GM15510 (cell line): Measurements from ENCODE around the gene MAGI2.

Source experiments
- POLR2A ChIP-seq: IDR thresholded peaks from 3 replicates; pipeline ENCODE4 v1.6.1; 2011; ENCODE audit warnings: borderline replicate concordance; ENCODE audit not compliant: insufficient read length; ENCODE audit errors: extremely low read depth

MAGI2 gene

DNA sequence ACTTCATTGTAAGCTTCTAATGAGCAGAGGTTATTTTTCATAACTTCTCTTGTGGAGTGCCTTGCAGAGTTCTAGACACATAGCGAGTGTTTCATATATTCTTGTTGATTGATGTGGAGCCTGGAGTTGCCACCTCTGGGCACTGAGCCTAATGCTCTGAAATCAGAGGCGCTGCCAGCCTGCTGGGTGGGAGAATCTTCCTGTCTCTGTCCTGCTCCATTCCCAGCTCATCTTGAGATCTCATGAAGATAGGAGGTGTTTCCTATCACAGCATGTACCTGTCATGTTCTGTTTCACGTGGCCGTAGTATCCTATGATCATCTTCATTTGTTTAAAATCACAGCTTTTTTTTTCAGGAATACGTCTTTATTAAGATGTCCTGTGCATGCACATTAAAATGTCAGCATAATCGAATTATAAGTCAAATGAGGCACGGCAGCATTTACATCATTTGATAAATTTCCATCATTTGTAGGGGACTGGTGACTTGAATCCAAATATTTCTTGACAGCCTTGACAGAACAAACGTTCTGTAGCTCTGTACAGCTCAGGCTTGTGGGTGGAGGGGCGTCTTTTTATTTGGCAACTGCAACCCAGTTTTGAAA lies 1261.9 kb downstream of the MAGI2 start:
- TF ChIP-seq POLR2A, result no peak

DNA sequence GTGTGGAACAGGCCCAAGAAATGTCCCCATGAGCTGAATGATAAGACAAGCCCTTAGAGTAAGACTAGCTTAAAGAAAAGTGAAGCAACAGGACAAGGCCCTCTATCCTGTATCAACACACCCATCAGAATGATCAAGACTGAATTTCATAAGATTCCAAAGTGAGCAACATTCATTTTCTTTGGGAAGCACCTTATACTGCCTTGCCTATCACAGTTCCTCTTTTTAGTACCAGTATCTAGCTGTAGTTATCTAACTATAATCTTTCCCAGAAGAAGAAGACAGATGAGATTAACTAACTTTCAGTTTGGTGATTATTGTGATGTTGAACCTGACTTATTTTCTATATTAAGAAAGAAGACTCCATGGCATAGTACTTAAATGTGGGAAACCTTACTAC lies 1263.7 kb downstream of the MAGI2 start:
- TF ChIP-seq POLR2A, result no peak

DNA sequence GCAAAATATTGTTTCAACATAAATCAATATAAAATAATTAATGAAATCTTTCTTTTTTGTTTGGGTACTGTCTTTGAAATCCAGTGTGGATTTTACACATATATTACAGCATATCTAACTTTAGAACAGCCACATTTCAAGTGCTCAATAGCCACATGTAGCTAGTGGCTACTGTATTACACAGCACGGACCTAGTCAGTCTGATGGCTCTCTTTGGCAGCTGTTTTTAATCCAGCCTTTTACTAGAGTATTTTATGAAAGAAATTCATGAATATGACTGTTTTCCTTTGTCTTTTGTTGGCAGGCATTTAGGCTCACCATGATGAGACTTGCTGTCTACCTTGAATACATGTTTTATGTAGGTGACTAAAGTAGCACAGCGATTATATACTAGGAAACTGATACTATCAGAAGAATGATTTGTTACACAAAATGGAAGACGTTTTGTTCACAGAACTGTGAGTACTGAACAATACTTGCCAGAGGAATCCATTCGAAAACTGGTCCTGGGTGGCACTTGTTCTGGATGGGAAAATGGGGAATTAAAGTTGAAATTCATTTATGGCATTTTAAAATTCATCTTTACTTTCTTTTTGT lies 1268.2 kb downstream of the MAGI2 start:
- TF ChIP-seq POLR2A, result no peak

DNA sequence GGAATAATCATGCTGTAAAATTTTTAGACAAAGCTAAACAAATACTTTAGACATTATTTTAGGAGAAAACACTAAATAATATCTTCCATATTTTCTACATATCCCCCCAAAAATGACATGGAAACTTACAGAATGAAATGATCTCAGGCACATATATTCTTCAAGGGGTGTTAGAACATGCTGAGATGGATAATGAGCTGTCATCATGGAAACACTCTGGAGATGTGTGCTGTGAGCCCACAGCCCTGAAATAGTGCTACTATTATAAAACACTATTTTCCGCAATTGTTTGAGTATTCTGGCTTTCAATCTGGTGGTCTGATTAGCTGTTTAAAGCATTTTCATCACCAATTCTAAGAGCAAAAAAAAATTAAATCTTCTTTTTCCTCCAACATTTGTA lies 1269.2 kb downstream of the MAGI2 start:
- TF ChIP-seq POLR2A, result no peak

DNA sequence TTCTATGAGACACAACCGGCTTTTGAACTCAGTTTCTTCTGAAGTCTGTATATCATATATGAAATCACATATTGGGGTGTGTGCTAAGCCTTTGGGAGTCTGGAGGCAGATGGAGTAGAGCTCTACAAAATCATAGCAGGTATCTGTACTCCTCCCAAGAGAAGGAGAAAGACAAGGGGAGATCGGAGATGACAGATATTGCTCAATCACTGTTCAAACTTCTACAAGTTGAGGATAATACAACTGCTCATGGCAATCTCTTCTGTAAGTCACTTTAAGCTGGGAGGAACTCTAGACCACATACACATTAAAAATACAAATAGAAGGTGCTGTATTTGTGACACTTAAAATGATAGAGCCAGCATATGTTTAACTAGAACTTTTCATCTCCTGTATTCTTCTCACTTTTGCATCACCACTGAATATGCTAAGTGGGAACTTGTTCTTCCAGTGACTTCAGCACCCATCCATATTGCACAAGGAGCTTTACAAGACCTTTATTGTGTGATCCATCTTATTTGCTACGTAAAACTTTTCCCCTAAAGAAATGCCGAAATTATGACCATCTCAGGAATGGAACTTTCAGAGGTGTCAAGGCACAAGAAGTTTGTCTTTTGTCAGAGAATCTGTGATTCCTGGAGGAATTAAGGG lies 1273.5 kb downstream of the MAGI2 start:
- TF ChIP-seq POLR2A, result no peak

DNA sequence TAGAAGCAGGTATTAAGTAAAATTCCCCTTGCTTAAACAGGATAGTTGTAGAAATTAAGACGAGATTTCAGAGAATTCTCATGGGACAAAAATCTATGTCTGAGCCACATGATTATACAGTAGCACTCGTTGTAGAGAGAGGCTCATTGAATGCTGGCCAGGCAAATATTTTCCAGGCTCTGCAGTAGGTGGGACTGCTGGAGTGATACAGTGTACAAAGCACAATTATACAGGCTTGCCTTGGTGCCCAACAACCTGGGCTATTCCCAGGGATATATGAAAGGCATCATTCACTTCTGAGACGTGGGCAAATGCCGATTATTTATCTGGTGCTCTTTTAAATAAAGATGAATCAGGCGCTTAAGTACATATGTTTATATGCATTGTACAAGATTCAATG lies 1274.3 kb downstream of the MAGI2 start:
- TF ChIP-seq POLR2A, result no peak

DNA sequence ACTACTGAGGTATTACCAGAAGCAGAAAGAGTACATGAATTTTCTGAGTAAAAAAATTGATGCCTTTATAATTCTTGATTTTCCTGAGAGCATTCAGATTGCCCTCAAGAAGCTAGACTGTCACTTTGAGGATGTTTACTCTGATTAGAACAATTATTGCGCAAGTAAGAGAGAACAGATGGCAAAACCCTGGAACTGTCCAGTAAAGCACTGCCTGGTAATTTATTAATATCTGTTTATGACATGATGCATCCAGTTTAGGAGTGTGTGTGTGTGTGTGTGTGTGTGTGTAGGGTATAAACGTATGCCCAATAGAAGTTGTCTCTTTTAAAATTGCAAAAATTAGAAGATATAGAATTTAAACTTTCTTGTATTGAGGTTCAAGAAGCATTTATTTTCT lies 1275.1 kb downstream of the MAGI2 start:
- TF ChIP-seq POLR2A, result no peak

DNA sequence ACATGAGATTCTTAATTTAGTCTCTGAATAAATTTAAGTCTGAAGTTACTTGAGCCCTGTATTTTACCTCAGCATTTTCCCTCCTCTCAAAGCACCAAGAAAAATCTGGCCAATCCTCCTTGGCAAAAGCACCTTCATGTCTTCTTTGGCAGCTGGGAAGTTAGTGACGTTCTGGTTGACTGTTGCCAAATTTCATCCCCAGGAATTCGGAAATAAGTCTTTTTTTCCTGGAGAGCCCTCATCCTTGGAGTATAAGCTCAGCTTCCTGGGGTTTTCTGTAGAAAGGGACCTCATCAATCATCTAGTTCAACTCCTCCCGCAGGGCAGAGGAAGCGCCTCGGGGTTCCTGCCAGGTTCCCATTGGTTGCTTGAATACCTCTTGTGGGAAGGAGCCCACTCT lies 1277.3 kb downstream of the MAGI2 start:
- no peak for TF ChIP-seq POLR2A

DNA sequence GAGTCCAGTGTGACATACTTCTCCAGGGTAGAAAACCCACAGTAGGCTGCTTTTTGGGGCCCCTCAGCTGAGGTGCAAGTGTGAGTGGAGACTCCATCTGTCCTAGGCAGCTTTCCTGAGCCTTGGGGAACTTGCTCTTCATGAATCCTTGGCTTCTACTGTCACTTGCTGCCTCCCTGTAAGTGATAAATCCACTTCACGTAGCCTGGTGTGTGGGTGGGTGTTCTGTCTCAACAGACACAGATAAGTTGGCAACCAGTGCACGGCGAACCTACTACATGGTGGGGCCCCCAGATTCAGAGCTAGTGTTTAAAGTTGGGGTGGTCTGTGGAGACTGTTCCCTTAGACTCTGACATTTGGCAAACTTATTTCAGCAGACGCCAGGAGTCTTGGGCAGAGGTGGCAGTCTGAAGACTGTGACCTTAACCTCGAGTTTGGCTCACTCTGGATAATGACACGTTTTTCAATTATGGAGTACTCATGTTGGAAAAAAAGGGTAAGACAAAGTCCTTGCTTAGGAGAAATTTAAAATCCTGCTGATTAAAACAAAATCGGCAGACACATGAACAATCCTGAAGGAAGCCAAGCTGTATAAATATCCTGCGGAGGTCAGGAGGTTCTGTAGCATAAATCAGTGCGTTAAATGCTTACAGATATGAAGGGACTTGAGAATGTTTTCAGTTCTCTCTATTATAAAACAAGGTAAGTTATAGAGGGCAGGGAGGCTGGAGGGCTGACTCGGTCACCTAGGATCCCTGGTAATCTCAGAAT lies 1278.0 kb downstream of the MAGI2 start:
- no peak for TF ChIP-seq POLR2A

DNA sequence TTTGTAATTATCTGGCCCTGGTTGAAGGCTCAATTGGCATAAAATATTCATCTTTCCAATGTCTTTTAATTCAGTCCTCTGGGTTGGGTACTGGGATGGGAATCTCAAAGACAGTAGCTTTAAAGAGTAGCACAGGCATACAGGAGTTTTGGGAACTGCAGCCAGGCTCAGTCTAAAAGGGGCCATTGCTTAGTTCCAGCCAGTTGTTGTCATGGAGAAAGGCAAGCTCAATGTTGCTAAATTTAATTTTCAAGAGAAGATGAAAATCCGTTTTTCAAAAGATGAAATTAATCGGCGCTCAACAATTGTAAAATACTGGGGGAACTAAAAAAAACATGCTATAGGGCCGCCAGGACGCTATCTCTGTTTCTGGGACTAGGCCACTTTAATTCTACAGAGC lies 1279.8 kb downstream of the MAGI2 start:
- TF ChIP-seq POLR2A, result no peak

DNA sequence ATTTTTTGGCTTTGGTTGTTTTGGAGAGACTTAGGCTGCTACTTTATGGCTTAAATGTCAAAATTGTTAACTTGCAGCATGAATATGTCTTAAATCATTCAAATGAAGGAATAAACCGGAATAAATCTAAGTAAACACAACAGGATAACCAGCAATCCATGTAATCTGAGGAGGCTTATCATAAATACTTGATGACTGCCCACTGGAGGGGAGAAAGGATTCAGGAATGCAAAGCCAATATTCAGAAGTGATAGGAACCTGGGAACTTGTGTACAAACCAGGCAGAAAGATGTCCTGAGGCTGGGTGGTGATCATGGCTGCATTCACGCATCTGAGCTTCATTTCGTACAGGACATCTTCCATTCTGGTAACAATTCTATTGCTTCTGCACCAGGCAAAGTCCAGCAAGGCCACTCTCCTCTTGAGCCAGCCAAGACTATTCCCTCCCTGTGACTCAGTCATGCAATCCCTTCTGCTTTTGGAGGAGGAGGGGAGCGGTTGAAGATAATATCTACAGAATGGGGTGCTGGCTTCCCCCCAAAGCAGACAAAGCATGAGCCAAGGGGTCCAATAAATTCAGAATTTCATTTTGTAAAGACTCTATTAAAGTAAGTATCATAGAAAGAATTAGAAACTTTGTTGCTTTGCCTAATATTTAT lies 1280.4 kb downstream of the MAGI2 start:
- TF ChIP-seq POLR2A, result no peak

DNA sequence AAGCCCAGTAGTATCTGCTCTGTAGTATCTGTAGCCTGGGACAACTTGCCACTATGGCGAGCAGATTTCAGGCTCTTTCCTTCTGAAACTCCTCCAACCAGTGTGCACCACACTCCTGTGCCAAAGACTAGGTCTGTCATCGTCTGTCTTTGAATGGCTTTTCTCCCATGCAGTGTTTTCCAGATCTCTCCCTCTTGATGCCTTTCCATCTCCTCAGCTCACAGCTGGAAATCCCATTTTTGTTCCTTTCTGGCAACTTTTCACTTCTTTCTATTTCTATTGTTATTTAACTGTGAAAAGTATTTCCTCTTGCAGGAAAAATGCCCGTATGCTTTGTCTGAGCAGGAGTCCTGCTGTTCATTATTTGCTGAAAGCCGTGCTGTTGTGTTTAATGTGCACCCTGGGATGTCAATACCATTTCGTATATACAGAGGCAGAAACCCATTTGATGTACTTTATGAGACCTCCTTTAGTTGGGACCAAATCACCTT lies 1281.2 kb downstream of the MAGI2 start:
- TF ChIP-seq POLR2A, result no peak

DNA sequence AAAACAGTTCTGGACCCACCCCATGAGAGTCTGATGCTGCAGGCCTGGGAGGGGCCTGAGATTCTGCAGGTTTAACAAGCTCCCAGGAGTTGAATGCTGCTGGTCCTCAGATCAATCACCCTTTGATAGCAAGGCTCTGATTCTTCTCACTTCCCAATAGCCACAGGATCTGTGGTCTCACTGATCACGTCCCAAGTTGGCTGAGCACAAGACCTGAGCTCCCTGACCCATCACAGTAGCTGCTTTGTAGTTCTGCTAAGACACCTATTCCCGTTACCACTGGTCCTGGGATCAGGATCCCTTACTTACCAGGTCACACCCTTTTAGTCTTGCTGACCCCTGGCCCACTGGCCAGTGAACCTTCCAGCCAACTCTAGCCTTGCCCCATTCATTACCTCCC lies 1282.1 kb downstream of the MAGI2 start:
- no peak for TF ChIP-seq POLR2A

DNA sequence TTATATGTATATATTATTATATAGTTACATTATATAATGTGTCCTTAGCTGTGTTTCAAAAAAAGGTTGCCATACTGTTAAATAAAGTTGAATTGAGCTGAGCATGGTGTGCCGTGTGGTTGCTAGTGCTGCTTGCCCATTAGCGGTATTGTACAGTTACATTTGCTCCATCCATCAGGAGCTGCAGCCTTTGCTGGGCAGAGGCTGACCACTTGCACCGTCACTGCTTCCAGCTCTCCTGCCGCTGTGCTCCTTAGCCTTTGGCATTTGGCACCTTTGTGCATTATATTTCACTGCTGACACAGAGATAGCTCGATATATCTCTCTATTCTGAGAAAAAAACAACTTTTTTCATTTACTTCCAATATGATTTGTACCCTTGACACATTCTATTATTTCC lies 1282.7 kb downstream of the MAGI2 start:
- no peak for TF ChIP-seq POLR2A

DNA sequence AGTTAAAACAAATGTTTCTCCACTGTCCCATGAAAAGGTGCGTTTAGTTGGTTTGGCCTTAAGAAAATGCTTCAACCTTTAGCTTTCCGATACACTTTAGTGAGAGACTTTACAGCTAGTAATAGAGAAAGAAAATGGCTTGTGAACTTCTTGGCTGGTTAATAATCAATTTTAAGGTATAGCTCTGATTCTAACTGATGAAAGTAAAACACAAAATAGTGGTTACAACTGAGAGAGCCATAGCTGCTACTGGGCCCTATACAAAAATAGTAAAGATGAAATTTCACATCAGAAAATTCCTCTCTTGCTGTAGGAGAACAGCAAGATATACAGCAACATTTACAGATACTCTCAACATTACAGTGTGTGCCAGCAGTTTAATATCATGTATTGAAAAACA lies 1283.5 kb downstream of the MAGI2 start:
- no peak for TF ChIP-seq POLR2A
